Fibroblast of skin of left quadriceps (primary cell): ENCODE data around the gene NEK11.
A peak's percentile ranks its signal among the peaks of the same experiment; 100 is the strongest.
"Not testable (repeated sequence)": the region's sequence is repeated elsewhere in the genome, so short reads cannot be mapped to it uniquely, and the experiment has no call there.

ENCODE experiments used
- DNase-seq, 2 experiments: peaks; one replicate each; pipeline ENCODE4 v3.0.0-alpha.2; 2013; ENCODE audit warnings: low read depth in 2 of 2

NEK11 gene

GRCh38 chr3:131042271-131042985 lies 15.8 kb downstream of the NEK11 start:
- DNase-seq = not testable (repeated sequence)

DNA sequence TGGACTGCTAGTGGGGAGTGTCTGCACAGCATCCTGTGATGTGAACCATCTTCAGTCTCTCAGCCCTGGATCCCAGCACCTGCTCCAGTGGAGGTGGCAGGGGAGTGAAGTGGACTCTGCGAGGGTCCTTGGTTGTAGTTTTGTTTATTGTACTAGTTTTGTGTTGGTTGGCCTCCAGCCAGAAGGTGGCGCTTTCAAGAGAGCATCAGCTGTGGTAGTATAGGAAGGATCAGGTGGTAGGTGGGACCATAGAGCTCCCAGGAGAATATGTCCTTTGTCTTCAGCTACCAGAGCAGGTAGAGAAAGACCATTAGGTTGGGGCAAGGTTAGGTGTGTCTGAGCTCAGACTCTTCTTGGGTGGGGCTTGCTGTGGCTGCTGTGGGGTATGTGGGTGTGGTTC lies 20.9 kb downstream of the NEK11 start:
- no peak for DNase-seq

GRCh38 chr3:131048030-131048429 lies 21.4 kb downstream of the NEK11 start:
- DNase-seq = no peak

GRCh38 chr3:131050001-131050400 lies 23.3 kb downstream of the NEK11 start:
- DNase-seq = no peak

DNA sequence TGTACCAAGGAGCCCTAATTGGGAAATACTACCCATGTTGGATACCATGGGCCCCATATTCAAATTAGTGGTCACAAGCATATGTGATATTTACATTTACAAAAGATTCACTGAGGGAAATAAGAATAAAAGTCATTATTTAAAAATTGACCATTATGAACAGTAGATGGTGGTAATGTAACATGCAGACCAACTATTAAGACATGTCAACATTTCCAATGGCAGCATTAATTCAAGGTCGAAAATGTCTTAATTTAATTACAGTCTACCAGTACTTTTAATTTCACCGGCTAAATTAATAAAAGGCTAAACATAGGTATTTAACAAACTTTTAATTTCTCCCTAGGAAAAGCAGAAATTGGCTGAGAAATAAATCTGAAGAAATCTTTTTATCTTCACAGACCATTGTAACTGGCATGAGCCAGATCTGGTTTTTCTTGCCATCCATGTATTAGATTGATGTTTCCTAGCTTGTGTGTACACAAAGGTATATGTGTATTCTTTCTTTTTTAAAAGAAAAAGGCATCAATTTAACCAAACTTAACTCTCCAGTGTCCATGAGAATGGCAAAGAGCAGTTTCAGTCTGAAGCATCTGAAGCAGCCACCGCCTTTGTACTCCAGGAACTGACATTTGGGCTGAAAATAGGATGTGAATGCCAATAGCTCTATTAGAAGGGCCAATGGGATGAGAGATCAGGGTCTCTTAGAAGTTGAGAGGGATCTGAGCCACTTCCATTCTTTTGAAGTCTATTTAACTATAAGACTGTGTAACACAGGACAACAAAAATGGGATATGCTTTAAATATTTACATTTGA lies 26.6 kb downstream of the NEK11 start:
- no peak for DNase-seq

- DNase-seq = no peak
These were observed 41.3 kb downstream of the NEK11 start for GRCh38 chr3:131067983-131068382.

- DNase-seq = no peak
These were observed 45.5 kb downstream of the NEK11 start for GRCh38 chr3:131072099-131072559.

DNA sequence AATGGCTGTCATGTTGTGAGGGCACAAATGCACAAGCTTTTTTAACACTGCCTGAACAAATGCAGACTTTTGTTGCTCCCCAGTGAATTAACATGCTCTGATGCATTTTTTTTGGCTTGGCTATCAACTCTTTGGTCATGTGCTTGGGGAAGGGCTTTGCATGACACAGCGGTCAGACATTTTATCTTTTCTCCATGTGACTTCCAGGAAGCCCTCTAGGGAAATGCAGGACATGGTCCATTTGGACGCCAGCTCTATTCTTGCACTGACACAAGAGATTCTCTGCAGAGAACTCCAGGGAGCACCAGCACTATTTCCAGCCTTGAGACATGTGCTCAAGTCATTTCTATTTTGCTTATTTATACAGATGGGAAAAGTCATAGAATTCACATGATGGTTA lies 46.2 kb downstream of the NEK11 start:
- DNase-seq = no peak

- DNase-seq = no peak
These were observed 49.1 kb downstream of the NEK11 start for GRCh38 chr3:131075632-131076328.

DNA sequence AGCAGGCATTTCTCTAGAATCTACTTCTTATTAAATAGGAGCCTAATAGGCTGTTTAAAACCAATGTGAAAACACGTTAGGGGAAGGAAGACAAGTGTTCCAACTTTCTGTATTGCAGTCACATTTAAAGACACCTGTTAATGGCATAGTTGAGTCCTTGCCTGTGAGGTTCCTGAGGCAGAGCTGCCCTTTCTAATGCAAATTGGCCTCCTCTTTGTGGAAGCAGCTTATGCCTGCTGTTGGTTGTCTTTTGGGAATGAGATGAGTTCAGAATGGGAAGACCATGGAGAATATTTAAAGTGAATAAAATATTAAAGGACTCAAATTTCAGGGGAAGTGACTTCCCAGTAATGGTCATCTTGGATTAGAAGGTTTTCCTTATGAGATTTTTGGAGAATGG lies 51.2 kb downstream of the NEK11 start:
- DNase-seq = no peak

- no peak for DNase-seq
These were observed 52.4 kb downstream of the NEK11 start for GRCh38 chr3:131079086-131079485.

DNA sequence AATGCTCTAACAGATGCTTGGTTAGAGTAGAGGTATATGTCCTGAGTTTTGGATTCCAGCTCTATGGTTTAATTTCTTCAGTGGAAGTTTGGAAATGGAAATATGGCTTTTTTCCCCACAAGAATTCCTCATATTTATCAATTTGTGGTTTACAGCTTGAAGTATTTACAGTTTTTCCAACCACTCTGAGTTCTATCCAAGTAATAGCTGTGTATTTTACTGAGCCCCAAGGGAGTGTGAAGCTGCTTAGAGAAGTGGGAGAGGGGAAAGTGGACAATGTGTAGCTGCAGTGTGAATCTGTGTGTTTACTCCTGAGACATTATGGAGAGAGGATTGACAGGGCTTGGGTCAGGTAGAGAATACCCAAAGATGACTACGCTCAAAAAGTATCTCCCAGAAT lies 54.5 kb downstream of the NEK11 start:
- peak; percentile 50 to 61 for DNase-seq

- DNase-seq = no peak
These were observed 55.6 kb downstream of the NEK11 start for GRCh38 chr3:131082246-131082645.

DNA sequence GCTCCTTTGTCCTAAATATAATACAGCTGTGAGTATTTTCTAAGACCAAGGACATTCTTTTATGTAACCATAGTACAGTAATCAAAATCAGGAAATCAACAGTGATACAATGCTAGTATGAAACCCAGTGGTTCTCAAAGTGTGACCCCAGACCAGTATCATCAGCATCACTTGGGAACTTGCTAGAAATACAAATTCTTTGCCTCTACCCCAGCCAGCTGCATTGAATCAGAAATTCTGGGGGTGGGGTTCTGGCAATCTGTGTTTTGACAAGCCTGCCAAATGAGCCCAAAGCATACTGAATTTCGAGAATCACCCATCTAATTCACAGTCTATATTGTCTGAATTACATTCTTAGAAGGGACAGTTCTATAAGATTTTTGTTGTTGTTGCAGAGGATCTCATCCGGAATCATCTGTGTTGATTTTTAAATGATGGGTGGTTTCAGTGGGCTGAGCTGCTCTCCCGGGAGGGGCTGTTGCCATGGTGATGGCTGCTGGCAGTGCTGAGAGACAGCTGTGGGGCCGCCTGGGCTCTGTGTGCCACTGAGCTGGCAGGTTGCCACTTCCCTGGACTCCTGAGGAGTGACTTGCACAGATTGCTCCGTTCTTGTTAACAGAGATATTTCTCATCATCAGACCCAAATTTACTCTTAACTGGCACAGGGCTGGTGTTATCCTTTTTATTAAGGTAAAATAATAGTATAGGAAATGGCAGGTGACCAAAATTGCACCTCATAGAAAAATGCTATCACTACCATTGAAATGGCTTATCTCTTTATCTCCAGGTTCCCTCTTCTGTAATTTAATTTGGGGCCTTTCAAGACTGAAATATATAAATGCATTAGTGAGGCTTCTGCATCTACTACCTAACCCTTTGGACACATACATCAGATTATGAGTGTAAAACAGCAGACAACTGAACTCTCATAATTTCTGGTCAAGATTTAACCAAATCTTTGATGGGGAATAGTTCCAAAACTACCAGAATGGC lies 56.5 kb downstream of the NEK11 start:
- DNase-seq = no peak

DNA sequence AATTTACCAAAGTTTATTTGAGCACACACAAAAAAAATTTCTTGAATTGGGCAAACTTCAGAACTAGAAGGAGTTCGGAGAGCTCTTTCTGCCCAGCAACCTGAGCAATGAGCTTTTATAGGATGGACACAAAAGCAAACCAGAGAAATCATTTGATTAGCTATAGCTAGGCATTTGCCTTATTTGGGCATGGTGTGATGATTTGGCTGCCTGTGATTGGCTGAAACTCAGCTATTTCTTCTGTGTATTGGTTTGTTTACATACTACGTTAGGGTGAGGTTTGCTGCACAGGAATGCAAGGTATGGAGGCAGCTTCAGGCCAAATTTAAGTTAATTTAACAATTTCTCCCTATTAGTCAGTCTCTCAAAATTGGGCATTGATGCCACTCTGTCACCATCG lies 65.1 kb downstream of the NEK11 start:
- no peak for DNase-seq

DNA sequence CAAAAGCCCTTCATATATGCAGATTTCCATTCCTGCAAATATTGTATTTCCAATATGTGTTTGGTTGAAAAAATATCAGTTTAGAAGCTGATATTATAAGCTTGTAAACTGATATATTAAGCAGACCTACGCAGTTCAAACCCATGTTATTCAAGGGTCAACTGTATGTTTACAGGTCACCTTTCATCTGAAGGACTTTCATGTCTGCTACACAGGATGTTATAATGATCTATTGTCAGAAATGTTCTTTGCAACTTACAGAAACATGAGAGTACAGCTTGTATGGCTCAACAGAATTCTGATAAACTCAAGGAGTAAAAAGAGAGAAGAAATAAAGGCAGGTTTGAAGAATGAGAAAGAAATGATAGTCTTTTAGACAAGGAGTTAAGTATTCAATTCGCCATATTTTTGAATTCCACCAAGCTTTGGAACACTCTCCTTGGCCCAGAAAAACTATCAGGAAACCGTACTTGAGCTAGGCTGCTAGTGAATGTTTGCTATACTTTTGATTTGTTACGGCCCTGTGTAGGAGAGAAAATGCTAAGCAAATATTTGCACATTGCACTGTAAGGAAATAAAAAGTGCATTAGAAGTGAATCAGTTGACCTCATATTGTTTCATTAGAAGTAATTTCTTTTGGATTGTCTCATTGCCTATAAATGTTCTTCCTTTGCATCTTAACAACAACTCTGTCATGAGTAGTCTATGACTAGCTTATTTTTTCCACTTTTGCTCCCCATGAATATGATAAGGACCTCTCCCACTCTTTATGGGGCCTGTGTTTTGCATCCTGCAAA lies 81.2 kb downstream of the NEK11 start:
- DNase-seq = no peak

GRCh38 chr3:131109156-131109555 lies 82.5 kb downstream of the NEK11 start:
- DNase-seq = no peak

GRCh38 chr3:131110087-131110486 lies 83.4 kb downstream of the NEK11 start:
- peak; percentile 68 to 70 for DNase-seq

GRCh38 chr3:131114256-131114655 lies 87.6 kb downstream of the NEK11 start:
- no peak for DNase-seq

- DNase-seq = no peak
These were observed 99.0 kb downstream of the NEK11 start for GRCh38 chr3:131125684-131126083.
